HG03575 (cell line): ENCODE results near the gene UPK3BL2.
"Not testable (repeated sequence)": the region's sequence is repeated elsewhere in the genome, so short reads cannot be mapped to it uniquely, and the experiment has no call there.

Experiments
- ATAC-seq: cut with Tn5 transposase; IDR thresholded peaks from one replicate; pipeline ENCODE4 v1.9.1; 2021; ENCODE audit not compliant: unreplicated experiment, insufficient number of reproducible peaks, low FRiP score; ENCODE audit errors: extremely low read depth

UPK3BL2 gene

GRCh38 chr7:102535062-102535615, 8.4 kb downstream of the UPK3BL2 start:
- ATAC-seq, result not testable (repeated sequence)

DNA sequence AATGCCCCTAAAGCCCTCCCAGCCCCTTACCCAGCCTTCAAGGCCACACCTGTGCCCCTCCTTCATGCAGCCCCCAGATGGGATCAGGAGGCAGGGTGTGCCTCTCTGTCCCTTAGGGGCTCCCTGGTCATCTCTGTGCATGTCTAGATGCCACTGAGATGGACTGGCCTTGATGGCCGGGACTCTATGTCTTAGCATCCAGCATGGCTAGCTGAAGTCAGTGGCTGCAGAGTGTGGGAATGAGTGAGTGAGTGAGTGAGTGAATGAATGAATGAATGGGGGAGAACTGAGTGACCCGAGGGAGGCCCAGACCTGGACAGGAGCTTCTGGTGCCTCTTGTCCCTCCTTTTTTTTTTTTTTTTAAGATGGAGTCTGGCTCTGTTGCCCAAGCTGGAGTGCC, 11.4 kb downstream of the UPK3BL2 start:
- not testable (repeated sequence) for ATAC-seq

- ATAC-seq, result not testable (repeated sequence)
These were observed 11.9 kb downstream of the UPK3BL2 start for GRCh38 chr7:102531583-102531982.

GRCh38 chr7:102527822-102528793, 15.4 kb downstream of the UPK3BL2 start:
- ATAC-seq, result not testable (repeated sequence)

DNA sequence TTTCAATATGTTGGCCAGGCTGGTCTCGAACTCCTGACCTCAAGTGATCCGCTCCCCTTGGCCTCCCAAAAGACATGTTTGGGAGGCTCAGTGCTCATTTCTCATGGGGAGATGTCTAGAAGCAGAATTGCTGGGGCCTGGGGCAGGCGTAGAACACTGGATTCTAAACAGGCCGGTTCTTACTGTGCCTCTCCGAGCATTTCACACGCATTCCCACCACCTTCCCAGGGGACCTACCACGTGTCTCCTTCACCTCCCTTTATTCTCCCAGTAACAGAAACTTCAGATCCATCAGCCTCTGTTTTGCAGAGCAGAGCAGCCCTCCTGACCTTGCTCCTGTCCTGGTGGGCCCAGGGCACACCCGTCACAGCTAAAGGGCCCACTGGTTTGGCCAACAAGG, 16.3 kb downstream of the UPK3BL2 start:
- ATAC-seq, result not testable (repeated sequence)

- ATAC-seq, result not testable (repeated sequence)
These were observed 18.7 kb downstream of the UPK3BL2 start for GRCh38 chr7:102524803-102525202.

GRCh38 chr7:102520797-102521196, 22.7 kb downstream of the UPK3BL2 start:
- not testable (repeated sequence) for ATAC-seq

DNA sequence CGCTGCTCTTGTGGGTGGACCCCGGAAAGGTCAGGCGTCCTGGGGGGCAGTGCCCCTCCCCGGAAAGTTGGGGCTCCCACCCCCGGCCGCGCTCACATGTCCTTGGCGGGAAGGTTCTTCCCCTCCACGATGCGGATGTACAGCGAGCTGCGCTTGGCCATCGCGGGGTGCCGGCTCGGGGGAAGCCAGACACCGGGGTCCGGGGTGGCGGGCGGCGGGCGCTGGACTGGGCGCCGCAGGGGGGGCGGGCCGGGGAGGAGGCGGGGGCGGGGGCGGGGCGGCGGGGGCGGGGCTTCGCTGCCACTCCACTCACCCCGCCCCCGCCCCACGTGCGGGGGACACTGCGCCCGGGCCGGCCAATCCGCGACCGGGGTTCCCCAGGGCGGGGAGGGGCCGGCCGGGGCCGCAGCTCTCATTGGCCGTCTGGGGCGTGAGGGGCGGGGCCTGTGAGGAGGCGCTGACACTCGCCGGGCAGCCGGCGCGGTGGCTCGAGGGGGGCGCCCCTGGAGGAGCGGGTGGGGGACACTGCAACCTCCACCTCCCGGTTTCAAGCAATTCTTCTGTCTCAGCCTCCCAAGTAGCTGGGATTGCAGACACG, 25.8 kb downstream of the UPK3BL2 start, which contains the start of gene RASA4B:
Gene RASA4B (minus strand): TSS at position 228 of the 598 bp plus-strand sequence. CDS start 67 bp downstream, at position 161.
- ATAC-seq, result not testable (repeated sequence)

- ATAC-seq, result not testable (repeated sequence)
These were observed 26.5 kb downstream of the UPK3BL2 start for GRCh38 chr7:102516951-102517350.

- ATAC-seq, result not testable (repeated sequence)
These were observed 27.6 kb downstream of the UPK3BL2 start for GRCh38 chr7:102515889-102516288.

DNA sequence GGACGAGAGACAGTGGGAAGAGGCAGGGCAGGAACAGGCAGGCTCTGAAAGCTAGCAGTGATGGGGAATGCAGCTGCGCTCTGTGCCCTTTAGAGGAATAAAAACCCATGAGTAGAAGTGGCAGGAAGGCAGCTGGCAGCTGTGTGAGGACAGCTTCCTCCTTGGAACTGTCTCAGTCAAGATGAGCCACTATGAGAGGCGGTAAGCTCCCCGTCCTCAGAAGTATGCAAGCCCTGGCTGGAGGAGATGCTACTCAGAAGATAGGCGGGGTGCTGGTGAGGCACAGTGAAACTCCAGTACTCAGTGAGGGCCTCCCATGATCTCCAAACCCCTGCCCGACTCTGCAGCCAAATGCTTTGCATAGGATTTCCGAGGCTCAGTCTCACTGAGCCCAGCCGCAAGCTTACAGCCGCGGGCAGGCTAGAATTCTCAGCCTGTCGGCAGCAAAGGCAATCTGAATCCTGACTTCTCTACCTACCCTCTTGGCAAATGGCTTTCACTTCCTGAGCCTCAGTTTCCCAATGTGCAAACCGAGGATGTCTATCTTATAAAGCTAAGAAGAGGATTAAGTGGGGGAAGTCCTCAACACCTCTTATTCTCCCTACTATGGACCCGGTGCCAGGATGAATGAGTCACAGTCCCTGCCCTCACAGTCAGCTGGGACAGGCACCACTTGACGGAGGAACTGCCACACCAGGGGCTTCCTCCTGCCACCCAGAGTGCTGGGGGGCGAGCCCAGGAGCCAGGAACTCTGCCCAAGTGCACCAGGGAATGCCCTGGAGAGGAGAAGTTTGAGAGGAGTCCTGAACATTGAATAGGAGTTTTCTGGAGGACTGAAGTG, 28.4 kb downstream of the UPK3BL2 start:
- peak; percentile 54 for ATAC-seq

- not testable (repeated sequence) for ATAC-seq
These were observed 30.8 kb downstream of the UPK3BL2 start for GRCh38 chr7:102512642-102513221.

GRCh38 chr7:102511860-102512522, 31.5 kb downstream of the UPK3BL2 start:
- not testable (repeated sequence) for ATAC-seq

- ATAC-seq, result not testable (repeated sequence)
These were observed 32.9 kb downstream of the UPK3BL2 start for GRCh38 chr7:102510575-102510974.

- ATAC-seq, result not testable (repeated sequence)
These were observed 35.9 kb downstream of the UPK3BL2 start for GRCh38 chr7:102507410-102508088.

DNA sequence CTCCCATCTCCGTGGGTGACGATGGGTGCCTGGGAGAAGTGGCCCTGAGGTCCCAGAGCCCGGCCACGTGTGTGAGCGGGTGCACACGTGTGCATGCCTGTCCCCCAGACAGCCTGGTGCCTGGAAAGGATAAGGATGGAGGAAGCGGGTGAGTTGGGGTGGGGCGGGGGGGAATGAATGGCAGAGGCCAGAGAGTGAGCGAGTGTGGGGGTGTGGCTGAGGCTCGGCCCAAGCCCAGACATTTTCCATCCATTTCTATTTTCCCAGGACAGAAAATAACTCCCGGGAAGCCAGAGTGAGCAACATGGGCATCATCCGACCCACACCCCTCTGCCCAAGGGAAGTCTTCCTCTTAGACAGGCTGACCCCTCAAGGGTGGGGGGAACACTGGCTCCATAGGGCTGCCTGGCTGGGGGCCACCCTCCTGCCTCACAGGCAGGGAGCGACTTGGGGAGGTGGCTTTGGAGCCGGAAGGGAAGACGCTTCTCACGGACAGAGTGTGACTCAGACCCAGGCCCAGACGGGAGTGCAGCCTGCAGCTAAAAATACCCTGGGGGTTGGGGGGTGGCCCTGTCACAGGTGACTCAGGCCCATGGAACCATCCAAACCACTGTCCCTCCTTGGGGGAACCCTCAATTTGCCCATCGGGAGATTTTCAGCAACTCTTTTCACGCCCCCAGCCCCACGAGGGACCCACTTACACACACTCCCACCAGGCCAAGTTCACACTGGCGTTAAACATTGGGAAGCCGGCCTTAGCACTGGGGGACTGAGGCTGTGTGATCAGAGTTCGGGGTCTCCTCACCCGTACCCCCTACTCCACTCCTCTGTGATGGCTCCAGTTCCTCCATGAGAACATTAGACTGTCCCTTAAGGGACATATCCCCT, 38.0 kb downstream of the UPK3BL2 start:
- not testable (repeated sequence) for ATAC-seq
